RPMI7951 (cell line): ENCODE data around the gene DPYD. TPM values are rescaled to one million over a fixed set of nuclear protein-coding genes. Genes with fewer than 3 reads are reported as not detected.
"Not testable (repeated sequence)": the region's sequence is repeated elsewhere in the genome, so short reads cannot be mapped to it uniquely, and the experiment has no call there.

Source experiments
- DNase-seq: peaks from one replicate; pipeline ENCODE4 v3.0.0-alpha.2; 2012; ENCODE audit warnings: low read depth
- total RNA-seq: library from RNA; depleted of rRNA; stranded (reverse); fragments of >200 nt; shearing (Covaris generic); gene quantifications from 2 replicates; pipeline ENCODE4 v1.2.3, GENCODE V29; 2014

DPYD gene
- total RNA-seq, 1 experiment from 2014 or later = 35.8 TPM

- no peak for DNase-seq
Observed at GRCh38 chr1:97298966-97299365, 621.9 kb downstream of the DPYD start.

- no peak for DNase-seq
Observed at GRCh38 chr1:97297611-97298010, 623.2 kb downstream of the DPYD start.

GRCh38 chr1:97281962-97282361, 638.9 kb downstream of the DPYD start:
- DNase-seq = no peak

- peak; percentile 67 for DNase-seq
Observed at GRCh38 chr1:97277891-97278654, 642.8 kb downstream of the DPYD start.

- no peak for DNase-seq
Observed at GRCh38 chr1:97271916-97272788, 648.7 kb downstream of the DPYD start.

GRCh38 chr1:97270508-97271307, 650.1 kb downstream of the DPYD start:
- peak; percentile 38 for DNase-seq

GRCh38 chr1:97265630-97266029, 655.2 kb downstream of the DPYD start:
- DNase-seq = no peak

GRCh38 chr1:97262842-97263241, 658.0 kb downstream of the DPYD start:
- DNase-seq = no peak

- DNase-seq = no peak
Observed at GRCh38 chr1:97258597-97258996, 662.2 kb downstream of the DPYD start.

GRCh38 chr1:97254731-97255463, 665.9 kb downstream of the DPYD start:
- no peak for DNase-seq

GRCh38 chr1:97252925-97253324, 667.9 kb downstream of the DPYD start:
- no peak for DNase-seq

GRCh38 chr1:97252076-97252475, 668.8 kb downstream of the DPYD start:
- DNase-seq = peak; percentile 74

GRCh38 chr1:97247196-97247595, 673.6 kb downstream of the DPYD start:
- peak; percentile 8 for DNase-seq

- DNase-seq = peak; percentile 26
Observed at GRCh38 chr1:97245682-97246081, 675.2 kb downstream of the DPYD start.

GRCh38 chr1:97245026-97245425, 675.8 kb downstream of the DPYD start:
- DNase-seq = peak; percentile 4

GRCh38 chr1:97243973-97244560, 676.8 kb downstream of the DPYD start:
- peak; percentile 23 for DNase-seq

GRCh38 chr1:97238816-97239215, 682.0 kb downstream of the DPYD start:
- DNase-seq = no peak

- DNase-seq = not testable (repeated sequence)
Observed at GRCh38 chr1:97231354-97231753, 689.5 kb downstream of the DPYD start.

GRCh38 chr1:97212671-97213070, 708.2 kb downstream of the DPYD start:
- no peak for DNase-seq

GRCh38 chr1:97210307-97210706, 710.5 kb downstream of the DPYD start:
- DNase-seq = no peak

- no peak for DNase-seq
Observed at GRCh38 chr1:97209381-97209957, 711.4 kb downstream of the DPYD start.
